Measurements from ENCODE around the gene MATK. TPM values are rescaled to one million over a fixed set of nuclear protein-coding genes. Genes with fewer than 3 reads are reported as not detected.
"Not testable (repeated sequence)": the region's sequence is repeated elsewhere in the genome, so short reads cannot be mapped to it uniquely, and the experiment has no call there.

MATK gene
- total RNA-seq, 2 donors from 2014 or later = 1.5 to 2.4 TPM

- ATAC-seq = peak; percentile 38
- DNase-seq = no peak
- intact Hi-C loops (cut with DNase I, micrococcal nuclease) = no loop called here
These were observed 32.3 kb upstream of the MATK start for GRCh38 chr19:3818466-3818865.

DNA sequence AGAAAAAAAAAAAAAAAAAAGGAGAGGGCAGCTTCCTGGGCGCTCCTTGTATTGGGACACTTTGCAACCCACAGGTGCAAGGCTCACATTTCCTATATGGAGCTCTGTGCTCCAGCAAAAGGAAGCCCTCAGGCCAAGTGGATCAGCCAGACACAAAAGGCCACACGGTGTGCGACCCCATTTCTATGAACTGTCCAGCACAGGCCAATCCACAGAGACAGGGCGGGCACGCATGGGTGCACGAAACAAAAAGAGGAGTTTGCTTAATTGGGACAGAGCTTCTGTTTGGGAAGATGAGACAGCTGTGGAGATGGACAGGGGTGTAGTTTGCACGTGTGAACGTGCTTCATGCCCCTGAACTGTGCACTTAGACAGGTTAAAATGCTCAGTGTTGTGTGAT is 31.6 kb upstream of the MATK start:
- no peak for ATAC-seq
- intact Hi-C loops (cut with DNase I, micrococcal nuclease) = no loop called here
- no peak for DNase-seq

DNA sequence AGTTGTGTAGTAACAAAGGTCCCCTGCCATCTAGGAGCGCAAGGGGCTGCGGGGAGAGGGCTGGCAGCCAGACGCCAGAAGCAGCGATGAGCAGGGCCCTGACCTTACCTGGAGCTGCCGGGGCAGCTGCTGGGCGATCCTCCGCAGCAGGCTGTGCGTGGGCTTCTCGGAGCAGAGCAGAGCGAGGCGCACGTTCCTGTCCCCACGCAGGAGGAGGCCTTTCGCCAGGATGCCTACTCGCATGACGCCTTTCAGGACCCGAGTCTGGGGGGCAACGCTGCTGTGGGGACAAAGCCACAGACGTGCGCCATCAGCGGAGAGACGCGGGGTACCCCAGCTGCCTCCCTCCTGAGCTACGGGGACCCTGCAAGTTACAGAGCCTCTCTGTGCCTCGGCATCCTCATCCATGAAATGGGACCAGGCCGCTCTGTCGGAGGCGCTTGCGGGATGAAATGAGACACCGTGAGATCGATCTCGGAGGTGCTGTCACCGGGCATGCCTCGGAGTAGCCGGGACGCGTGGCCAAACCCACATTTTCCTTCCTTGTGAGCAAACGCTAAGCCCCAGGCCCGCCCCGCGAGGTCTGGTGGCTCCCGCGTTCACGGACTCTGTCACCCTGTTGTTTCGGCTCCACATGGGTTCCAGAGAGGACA is 30.5 kb upstream of the MATK start:
- no peak for DNase-seq
- intact Hi-C loops (cut with DNase I, micrococcal nuclease) = no loop called here
- no peak for ATAC-seq

DNA sequence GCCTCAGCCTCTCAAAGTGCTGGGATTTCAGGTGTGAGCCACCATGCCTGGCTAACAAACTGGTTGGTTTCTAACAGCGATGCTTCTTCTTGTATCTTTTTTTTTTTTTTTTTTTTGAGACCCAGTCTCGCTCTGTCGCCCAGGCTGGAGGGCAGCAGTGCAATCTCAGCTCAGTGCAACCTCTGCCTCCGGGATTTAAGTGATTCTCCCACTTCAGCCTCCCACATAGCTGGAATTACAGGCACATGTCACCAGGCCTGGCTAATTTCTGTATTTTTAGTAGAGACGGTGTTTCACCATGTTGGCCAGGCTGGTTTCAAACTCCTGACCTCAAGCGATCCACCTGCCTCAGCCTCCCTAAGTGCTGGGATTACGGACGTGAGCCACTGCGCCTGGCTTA is 30.0 kb upstream of the MATK start:
- ATAC-seq; DNase-seq; intact Hi-C loops (cut with DNase I, micrococcal nuclease): not testable (repeated sequence)

GRCh38 chr19:3814648-3815047 is 28.5 kb upstream of the MATK start:
- intact Hi-C loops (cut with DNase I, micrococcal nuclease) = no loop called here
- no peak for DNase-seq
- no peak for ATAC-seq

DNA sequence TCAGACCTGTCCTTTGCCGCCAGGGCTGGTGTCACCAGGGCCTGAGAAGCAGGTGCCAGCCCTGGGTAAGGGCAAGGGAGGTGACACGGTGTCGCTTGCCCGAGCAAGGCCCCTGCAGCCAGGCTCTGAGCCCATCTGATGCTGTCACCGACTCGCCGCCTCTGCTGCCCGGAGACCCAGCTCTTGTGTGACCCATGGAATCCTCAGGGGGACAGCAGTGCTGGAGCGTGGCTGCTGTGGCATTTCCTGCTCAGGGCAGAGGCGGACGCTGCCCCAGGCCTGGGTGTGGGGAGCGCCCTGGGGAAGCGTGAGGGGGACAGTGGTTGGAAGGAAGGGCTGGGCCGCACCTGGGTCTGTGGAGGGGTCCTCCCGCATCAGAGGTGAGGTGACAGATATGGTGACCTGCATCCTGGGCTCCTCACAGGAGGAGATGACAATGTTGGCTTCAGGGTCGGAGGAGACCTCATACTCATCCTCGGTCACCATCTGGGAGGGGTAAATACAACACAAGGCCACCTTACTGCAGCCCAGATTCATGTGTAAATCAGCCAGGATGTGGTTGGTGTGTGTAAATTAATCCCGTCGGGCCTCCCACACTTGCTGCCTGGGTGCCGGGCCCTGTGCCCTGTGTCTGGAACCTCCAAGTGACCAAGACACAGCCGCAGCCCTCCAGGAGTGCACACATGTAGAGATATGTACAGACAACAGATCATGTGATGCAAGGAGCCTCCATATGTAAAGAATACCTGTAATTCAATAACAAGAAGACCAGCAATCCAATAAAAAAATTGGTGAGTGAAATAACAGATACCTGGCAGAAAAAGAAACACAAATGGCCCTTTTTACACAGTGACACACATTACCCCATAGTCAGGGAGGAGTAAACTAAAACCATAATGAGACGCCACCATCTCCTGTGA is 27.6 kb upstream of the MATK start:
- DNase-seq = no peak
- intact Hi-C loops (cut with DNase I, micrococcal nuclease) = no loop called here
- ATAC-seq = no peak

DNA sequence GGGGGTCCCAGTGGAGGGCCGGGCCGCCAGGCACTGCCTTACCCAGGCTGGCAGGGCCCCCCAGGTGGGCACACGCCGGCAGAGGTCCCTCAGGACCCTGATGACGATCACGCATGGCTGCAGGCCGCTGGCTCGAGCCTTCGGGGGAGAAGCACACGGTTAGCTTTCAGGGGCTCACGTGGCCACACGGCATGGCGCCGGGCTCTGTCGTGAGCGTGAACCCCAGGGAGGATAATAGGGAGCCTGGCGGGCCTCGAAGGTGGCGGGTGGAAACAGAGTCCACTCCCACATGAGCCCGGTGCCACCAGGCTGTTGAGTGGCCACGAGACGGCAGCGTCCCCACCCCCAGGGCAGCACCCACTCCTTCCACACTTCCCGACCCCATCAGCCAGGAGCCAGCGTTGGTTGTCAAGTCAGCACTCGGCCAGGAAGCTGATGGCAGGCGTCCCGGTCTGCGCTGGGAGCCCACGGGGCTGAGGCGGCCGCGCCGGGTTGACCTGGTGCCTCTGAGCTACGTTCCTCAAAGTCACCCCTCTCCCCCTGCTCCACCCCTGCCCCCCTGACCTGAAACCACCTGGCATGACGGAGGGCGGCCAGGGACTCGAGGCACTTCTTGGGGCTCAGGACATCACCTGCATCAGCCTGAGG is 24.7 kb upstream of the MATK start:
- no peak for ATAC-seq
- intact Hi-C loops (cut with DNase I, micrococcal nuclease) = no loop called here

DNA sequence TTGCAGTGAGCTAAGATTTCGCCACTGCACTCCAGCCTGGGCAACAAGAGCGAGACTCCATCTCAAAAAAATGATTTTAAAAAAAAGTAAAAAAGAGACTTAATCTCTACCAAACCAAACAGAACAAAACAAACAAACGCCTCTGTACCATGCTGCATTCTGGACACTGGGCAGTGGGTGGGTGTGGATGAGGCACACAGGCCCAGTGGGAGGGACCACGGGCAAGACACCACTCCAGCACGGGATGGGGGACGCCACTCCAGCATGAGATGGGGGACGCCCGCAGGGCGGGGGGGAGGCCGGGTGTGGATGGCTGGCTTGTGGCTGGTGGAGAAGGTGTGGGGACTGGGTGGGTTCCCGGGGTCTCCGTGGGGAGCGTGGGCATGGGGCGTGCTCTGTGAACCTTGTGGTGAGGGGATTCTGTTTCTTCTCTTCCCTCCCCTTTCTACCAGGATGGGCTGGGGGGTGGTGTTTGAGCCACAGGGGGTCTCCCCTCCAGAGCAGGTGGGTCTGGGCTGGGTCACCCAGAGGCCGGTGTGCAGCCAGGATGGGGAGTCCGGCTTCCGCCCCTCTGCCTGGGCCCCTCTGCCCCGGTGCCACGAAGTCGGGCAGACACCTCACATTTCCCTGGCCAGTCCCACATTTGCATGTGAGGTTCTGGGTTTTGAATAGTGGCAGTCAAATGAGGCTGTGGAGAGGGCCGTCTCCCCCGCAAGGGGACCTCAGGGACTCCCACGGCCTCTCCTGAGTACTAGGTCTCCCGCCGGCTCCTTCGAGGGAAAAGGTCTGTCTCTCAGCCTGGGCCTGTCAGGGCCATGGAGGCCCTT is 23.9 kb upstream of the MATK start:
- DNase-seq = no peak
- no peak for ATAC-seq
- intact Hi-C loops (cut with DNase I, micrococcal nuclease) = no loop called here

More for the DNA sequence above, 24.7 kb upstream of the MATK start:
- DNase-seq = no peak

DNA sequence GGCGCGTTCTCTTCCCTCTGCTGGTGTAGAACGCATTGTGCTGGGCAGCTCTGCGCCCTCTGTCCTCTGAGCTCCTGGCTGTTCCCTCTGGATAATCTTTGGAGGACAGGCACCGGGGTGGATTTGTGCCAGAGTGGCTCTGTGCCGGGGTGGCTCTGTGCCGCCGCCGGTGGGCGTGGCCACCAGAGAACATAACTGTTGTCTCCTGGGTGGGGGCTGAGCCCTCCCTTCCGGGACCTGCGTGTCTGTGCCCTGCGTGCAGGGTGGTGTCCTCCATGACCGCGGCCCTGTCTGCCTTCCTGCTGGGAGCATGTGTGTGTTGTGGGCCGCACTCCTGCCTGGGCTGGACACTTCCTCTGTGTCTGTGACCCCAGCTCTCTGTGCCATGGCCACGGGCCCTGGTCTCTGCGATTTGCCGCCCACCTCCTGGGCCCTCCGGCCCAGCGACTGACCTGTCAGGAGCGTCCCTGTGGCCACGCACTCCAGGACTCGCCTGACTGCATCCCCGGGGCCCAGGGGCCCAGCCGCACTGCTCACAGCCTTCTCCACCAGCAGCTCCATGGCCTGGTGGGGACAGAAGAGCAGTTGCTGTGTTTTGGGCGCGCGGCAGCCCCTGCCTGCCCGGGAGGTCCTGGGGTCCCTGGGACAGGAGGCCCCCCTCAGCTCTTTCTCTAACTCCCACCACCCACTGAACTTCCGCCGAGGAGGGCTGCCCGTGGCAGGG is 22.4 kb upstream of the MATK start:
- DNase-seq = no peak
- intact Hi-C loops (cut with DNase I, micrococcal nuclease) = no loop called here
- no peak for ATAC-seq

DNA sequence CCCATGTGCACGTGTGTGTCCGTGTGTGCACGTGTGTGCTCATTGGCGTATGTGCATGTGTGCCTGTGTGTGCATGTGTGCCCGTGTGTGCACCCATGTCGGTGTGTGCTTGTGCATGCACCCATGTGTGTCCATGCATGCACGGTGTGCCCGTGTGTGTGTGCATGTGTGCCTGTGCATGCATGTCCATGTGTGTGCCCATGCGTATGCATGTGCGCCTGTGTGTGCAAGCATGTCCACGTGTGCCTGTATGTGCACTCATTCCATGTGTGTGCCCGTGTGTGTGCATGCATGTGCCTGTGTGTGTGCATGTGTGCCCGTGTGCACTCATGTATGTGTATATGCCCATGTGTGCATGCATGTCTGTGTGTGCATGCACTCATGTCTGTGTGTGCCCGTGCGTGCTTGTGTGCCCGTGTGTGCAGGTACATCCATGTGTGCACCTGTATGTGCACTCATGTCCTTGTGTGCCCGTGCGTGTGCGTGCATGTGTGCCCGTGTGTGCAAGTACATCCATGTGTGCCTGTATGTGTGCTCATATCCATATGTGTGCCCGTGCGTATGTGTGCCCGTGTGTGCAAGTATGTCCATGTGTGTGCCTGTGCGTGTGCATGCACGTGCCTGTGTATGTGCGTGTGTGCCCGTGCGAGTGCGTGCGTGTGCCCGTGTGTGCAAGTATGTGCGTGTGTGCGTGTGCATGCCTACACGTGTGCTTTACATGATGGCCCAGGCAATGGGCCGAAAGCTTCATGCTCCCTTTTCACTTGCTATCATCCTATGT is 21.6 kb upstream of the MATK start:
- ATAC-seq (no peak), DNase-seq (no peak)
- intact Hi-C loops (cut with DNase I, micrococcal nuclease) = no loop called here

- ATAC-seq = no peak
These were observed 20.9 kb upstream of the MATK start for GRCh38 chr19:3807131-3807480.

DNA sequence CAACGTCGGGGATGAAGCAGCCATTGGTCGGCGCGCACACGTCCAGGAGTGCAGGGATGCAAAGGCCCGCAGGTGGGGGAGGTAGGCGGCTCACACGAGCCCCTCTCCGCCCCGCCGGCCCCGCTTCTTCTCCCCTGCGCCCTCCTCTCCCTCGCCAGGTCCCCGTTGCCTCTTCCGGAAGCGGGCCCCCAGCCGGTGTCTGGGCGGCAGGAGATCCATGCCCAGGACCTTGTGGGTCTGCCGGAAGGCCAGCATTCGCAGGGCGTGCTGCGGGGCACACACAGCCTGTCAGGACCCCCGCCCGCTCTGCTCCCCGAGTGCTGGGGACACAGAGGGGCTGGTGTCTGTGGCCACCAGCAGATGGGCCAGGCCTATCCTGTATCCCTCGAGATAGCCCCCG is 19.7 kb upstream of the MATK start:
- ATAC-seq (no peak), DNase-seq (no peak)
- intact Hi-C loops (cut with DNase I, micrococcal nuclease) = no loop called here

More at GRCh38 chr19:3807131-3807480, 20.9 kb upstream of the MATK start:
- intact Hi-C loops (cut with DNase I, micrococcal nuclease) = no loop called here
- DNase-seq = no peak

DNA sequence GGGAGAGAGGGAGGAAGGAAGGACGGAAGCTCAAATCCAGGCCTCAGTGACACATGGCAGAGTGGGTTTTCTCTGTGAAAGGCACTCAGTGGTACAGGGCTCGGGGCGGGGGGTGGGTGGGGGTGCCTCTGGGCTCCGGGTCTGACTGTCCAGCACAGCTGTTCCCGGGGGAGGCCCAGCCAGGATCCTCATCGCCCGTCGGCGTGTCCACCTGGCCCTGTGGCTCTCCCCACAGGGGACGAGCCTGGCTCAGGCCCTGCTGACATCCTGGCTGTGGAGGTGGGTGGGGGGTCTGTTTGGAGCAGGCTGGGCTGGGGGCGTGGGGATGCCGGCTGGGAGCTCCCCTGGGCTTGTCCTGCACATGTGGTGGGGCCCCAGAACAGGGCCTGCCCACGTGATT is 18.2 kb upstream of the MATK start:
- ATAC-seq = no peak
- no peak for DNase-seq
- intact Hi-C loops (cut with DNase I, micrococcal nuclease) = no loop called here

DNA sequence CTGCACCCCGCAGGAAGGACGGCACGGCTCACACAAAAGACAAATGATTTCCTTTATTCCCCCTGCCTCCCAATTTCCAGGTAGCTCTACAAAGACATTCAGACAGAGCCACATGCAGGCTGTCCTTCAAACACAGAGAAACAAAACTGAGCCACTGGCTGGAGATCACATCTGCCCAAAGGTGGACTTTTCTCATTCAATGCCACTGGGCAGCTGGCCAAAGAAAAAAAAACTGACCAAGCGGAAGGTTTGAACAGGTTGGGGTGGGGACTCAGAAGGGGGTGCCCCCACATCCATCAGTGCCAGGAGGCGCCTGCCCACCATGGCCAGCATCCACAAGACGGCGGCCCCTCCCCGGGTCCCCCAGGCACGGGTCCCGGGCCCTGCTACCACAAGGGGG is 17.8 kb upstream of the MATK start:
- ATAC-seq = no peak
- DNase-seq = no peak
- intact Hi-C loops (cut with DNase I, micrococcal nuclease) = no loop called here

DNA sequence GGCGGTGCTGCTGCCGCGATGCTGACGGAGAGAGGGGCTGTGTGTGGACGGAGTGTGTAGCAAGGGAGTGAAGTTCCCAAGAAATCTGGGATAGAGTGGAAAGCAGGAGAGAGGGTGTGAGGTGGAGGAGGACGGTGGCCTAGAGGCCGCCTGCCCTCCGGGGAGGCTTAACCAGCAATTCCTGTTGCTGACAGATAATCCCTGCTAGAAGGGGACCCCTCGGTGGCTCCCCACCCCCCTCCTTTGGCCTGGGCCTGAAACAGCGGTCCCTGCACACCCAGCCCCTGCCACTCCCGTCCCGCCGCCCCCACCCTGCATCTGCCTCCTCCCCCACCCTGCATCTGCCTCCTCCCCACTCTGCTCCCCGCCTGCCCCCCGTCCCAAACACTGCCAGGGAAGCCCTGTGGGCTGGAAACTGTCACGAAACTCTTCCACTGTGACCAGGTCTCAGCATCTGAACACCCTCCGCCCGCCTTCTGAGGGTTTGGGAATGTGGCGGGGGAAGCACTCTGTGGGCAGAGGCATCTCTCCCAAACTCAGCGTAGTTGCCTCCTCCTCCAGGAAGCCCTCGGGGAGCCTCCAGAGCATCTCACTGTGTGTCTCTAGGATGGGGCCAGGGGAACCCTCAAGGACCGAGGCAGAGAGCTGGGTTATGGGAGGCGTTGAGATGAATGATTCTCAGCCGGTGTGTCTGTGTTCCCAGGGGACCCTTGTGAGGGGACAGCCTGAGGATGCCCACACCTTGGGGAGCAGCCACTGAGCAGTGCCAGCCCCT is 17.1 kb upstream of the MATK start:
- DNase-seq (no peak), ATAC-seq (no peak)
- intact Hi-C loops (cut with DNase I, micrococcal nuclease) = no loop called here

DNA sequence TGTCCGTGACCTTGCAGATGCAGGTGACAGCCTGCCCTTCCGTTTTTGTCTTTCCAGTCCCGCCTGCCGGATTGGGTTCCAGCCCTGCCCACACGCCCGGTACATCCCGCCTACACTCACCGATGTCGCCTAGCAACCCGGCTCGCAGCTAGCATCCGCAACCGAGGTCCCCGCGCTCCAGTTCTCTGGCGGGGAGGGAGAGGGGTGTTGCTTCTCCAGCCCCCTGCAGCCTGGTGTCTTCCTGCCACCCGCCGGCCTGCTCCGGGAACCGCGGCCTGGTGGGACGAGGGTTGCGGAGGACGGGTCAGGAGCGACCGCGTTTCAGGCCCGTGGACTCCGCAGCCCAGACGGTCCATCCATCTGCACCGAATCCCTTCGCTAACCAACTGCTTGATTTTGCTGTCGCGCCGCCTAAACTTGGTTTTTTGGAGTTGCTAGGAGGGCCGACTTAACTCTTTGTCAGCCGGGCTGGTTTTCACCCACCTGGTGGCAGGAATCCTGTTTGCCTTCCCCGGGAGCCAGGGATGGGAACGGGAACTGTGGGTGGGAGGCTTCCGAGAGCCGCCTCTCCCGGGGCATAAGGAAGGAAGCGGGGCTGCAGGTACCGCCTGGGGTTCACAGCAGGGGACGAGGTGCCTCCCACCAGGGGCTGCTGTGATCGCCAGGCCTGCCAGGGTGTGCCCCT is 15.4 kb upstream of the MATK start:
- ATAC-seq = no peak
- peak in 1 of 2 donors; percentile 50 for DNase-seq
- intact Hi-C loops (cut with DNase I, micrococcal nuclease) = no loop called here

DNA sequence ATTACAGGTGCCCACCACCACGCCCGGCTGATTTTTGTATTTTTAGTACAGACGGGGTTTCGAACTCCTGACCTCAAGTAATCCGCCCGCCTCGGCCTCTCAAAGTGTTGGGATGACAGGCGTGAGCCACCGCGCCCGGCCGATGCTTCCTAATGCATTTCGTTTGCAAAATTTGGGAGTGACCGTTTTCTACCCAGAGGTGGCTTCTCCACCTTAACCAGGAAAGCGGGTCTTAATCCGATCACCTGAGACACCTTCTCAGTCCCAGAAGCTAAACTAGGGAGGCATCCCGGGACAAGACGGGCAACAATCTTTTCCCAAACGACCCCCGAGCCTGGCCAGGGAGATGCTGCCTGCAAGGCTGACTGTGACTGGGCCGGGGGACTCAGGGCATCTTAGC is 14.8 kb upstream of the MATK start:
- DNase-seq = no peak
- ATAC-seq = no peak
- intact Hi-C loops (cut with DNase I, micrococcal nuclease) = no loop called here
